GM19397 (cell line): Measurements from ENCODE around the gene NCOA5.

ENCODE experiments used
- ATAC-seq: cut with Tn5 transposase; IDR thresholded peaks from one replicate; pipeline ENCODE4 v1.9.1; 2021; ENCODE audit warnings: mild to moderate bottlenecking, moderate library complexity; ENCODE audit not compliant: unreplicated experiment

The NCOA5 gene

DNA sequence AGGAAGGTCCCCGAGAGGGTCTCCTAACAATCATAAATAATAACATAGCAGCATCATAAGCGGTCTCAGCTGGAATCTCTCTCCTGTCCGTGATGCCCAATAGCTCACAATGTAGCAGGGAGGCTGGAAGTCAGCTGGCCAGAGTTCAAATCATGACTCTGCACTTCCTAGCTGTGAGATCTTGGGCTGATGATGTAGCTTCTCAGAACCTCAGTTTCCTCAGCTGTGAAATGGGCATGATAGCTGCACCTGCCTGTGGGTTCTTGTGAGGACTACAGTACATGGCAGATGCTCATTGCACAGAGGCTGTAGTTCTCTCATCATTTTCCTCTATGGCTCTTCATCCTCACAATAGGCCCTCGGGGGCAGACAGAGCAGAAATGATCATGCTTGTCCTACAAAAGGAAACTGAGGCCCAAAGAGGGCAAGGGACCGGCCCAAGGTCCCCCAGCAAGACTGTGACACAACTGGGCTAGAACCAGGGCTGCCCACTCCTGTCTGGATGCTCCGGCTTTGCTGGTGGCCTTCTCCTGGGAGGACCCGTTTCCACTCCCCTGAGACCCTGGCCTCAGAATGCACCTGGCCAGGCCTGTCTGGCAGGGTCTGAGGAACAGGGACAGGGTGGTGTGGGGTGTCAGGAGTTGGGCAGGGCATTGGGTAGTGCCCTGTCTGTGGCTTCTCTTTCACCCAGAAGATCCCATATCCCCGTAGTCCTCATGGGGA lies 43.0 kb downstream of the NCOA5 start:
- ATAC-seq: no peak

DNA sequence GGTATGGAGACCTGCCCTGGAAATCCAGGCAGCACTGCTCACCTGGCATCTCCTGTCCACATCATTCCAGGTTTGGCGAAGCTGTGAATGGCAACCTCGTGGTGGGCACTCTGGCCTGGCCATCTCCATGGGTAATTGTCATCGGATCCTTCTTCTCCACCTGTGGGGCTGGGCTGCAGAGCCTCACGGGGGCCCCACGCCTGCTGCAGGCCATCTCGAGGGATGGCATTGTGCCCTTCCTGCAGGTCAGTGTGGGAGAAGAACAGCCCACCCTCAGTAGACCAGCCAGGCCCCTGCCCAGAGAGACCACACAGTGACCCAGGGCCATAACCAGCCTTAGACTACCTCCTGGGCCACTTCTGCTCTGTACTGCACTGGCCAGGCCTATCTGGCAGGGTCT lies 44.9 kb downstream of the NCOA5 start:
- no peak for ATAC-seq

DNA sequence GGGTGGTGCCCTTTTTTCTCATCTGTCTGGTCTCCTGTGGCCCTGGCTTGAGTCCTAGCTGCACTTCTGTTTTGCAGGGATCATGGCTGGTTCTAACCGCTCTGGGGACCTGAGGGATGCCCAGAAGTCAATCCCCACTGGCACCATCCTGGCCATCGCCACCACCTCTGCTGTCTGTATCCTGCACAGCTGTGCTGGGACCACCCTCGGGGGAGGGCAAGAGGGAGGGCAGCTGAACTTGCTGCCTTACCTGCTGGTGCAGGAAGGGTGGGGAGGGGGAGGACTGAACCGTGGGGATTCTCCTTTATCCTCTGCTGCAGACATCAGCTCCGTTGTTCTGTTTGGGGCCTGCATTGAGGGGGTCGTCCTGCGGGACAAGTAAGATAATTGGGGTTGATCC lies 46.2 kb downstream of the NCOA5 start:
- ATAC-seq: no peak

DNA sequence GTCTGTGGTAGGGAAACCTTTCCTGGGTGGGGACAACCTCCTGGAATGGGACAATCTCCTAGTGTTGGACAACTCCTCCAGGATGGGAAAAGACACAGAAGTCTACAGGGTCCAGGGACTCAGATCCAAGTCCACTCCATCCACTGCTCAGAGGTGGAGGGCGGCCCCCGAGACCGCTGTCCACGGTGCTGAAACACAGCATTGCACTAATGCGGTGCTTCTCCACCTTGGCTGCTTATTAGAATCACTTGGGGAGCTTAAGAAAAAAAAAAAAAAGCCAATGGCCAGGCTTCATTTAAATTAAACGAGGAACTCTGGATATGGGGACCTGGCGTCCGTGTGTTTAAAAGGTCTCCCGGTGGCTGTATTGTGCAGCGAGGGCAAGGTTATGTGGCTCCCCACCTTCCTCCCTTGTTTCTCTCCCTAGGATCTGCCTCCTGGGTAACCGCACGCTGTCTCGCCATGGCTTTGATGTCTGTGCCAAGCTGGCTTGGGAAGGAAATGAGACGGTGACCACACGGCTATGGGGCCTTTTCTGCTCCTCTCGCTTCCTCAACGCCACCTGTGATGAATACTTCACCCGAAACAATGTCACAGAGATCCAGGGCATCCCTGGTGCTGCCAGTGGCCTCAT lies 48.7 kb downstream of the NCOA5 start:
- no peak for ATAC-seq

DNA sequence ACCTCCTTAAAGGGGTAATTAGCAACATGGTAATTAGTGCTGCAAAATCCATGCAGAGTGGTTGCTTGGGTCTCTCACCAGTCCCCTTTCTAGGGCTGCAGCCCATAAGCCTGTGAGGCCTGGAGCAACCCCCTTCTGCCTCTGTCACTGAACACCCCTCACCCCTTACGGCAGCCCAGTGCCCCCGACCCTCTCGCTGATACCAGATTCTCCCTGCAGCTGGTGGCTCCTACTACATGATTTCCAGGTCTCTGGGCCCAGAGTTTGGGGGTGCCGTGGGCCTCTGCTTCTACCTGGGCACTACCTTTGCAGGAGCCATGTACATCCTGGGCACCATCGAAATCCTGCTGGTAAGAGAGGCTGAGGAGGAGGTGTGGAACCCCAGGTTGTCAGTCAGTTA lies 52.7 kb downstream of the NCOA5 start:
- no peak for ATAC-seq

DNA sequence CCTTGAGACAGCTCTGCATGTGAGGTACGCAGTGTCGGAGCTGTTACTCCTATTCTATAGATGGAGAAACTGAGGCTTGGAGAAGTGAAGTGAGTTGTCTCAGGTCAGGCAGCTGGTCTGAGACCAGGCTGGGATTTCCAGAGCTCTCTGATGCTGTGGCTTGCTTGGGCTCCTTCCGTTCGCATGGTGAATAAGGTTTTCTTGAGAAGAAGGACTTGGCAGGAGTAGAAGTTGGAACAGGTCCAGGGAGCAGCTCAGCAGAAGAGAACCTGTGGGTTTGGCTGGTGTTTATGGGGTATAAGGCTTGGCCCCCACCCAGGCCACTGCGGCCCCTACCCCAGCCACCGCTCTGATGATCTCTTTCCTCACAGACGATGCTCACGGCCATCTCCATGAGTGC lies 53.4 kb downstream of the NCOA5 start:
- ATAC-seq: no peak

DNA sequence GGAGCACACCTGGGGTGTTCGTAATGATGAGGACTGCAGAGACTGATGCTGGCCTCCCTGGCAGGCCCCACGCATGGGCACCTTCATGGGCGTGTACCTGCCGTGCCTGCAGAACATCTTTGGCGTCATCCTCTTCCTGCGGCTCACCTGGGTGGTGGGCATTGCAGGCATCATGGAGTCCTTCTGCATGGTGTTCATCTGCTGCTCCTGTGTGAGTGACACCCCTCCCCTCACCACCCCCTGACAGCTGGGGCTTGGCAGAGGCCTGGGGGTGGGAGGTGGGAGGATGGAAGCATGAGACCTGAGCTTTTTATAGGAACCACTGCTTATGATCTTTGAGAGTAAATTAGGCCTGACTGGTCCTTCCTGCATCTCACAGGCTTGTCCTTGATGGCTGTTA lies 54.0 kb downstream of the NCOA5 start:
- no peak for ATAC-seq

DNA sequence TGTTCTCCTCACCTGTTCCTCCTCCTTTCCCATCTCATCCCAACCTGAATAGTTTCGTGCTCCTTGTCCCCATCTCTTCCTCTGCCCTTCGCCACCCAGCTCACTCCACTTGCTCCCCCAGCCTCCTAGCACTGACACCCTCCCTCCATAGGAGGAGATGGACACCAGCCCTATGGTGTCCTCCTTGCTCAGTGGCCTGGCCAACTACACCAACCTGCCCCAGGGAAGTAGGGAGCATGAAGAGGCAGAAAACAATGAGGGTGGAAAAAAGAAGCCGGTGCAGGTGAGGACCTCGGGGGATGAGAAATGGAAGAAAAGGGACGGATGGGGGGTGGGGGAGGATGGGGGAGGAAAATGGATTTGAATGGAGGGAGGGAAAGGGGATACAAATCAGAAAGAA lies 54.5 kb downstream of the NCOA5 start:
- ATAC-seq: no peak

DNA sequence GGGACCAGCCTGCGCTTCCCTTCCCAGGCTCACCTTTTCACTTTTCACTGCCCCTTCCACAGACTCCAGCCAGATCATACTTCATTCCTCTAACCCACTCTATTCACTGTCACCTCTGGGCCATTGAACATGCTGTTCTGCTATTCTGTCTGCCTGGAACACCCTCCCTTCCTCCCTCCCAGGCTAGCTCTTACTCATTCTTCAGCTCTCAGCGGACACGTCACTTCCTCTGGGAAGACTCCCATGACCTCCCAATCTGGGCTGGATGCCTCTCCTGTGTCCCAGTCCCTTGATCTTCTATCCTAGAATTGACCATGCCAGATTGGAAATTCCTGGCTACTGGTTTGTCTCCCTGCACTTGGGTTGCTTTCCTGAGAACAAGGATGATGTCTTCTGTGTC lies 55.7 kb downstream of the NCOA5 start:
- ATAC-seq: no peak

DNA sequence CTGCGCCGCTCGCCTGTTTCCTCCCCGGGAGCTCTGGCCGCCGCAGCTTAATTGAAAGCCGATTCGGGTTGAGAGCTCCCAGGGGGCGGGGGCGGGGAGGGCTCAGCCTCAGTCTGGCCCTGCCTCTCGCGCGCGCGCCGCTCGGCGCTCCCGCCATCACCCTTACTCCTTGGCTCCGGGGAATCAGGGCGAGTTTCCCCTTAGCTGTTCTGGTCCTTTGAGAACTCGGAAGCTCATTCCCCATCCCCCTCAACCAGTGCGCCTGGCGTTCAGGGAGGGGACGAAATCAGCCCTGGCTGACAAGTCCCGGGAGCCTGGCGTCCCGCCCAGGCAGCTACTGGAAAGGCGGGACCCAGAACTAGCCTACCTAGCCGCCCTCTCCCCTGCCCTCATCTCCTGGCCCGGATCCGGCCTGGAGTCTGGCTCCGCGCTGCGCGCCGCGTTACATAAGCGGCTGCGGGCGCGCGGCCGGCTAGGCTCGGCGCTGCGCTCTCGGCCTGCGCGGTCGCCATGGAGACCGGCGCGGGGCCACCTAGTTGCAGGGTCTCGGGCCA lies 58.0 kb downstream of the NCOA5 start:
- ATAC-seq: no peak

DNA sequence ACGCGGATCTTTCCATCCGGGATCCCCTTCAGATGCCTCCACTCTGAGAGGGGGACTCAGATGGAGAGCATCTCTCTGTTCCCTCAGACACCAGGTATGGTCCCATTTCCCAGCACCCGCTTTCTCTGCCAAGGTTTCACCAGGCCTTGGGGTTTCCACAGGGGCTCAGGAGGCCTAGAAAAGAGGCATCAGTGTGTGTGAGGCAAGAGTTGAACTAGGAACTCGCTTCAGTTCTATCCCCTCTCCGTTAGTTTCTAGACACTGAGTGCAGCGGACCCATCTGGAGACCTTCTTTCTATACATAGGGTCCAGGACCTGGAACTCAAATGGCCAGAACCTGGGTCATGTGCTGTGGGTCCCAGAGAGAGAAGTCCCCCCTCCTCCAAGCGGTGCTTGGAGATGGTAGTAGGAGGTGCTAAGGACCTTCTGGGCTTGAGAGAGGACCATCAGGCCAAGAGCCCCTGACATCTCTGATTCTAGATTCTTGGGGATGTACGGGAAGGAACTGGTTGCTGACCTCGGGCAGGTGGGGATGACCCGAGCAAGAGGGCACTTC lies 58.7 kb downstream of the NCOA5 start:
- ATAC-seq: no peak

DNA sequence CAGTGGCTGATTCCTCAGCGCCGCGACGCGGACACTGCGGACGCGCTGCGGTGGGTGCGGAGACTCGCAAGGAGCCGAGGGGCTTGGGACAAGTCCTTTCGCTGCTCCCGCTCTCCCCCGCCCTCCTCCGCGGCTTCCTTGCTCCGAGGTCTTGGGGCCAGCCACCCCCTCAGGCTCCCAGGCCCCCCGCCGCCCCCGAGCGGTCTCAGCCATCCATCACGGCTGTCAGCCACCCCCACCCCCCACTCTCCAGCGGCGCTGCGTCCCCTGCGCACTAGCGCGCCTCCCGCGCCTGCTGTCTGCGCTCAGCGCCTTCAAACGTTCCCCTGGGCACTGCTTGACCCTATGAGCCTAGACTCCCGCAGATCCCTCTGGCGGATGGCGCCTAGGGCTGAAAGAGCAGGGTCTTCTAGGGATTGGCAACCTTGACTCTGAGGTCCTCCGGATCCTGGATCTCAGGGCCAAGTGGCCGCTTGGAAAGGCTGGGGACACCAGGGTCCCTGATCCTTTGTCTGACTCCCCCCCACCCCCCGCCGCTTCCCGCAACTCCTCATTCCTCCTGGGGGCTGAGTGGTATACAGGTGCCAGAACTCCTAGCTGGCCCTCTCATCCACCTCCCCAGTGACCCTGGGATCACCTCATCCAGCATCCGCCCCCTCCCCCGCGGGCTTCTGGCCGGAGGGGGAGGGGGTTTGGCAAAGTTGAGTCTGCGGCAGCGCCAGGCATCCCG lies 59.3 kb downstream of the NCOA5 start:
- no peak for ATAC-seq

DNA sequence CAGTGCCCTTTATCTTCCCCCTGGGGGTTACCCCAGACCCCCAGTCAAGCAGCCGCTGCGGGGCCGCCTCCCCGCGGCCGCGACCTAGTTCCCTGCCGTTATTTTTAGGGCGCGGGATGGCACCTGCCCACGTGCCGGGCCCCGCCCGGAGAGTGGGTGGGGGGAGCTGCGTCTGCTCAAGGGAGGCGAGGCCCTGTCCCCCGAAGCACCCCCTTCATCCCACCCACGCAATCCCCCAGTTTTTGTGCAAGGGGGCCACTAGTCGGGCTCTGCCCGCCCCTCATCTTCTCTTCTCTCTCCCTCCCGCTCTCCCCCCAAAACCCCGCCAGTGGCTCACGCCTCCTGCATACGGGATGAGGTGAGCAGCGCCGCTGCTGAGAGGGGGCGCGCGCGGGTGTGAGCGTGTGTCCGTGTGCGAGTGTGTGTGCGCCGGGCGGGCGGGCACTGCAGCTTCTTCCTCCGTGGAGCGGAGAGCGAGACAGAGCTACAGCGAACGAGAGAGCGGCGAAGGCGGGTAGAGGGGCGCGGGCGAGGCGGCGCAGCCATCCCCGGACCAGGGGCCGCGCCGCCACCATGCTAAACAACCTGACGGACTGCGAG lies 60.9 kb downstream of the NCOA5 start, which contains the start of gene SLC12A5:
SLC12A5 (plus strand) TSS at position 444 of the 600 bp plus-strand sequence; CDS start at position 574, 130 bp downstream.
- no peak for ATAC-seq

DNA sequence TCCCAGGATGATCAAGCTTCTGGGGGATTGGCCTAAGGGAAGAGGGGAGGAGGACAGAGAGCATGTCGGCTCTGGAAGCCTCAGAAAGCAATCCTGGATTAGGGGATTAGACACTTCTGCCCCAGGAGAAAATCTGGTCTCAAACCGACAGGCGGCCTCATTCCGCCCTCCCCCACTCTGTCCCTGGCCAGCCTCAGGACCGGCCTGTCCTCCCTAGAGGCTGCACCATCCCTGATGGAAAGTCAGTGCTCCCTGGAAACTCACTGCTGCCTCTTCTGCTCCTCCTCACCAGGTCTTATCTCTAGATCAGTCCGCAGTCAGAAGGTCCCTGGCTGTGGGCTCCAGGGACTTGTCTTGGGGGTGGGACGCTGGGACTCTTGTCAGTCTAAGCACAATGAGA lies 61.7 kb downstream of the NCOA5 start:
- ATAC-seq: no peak

DNA sequence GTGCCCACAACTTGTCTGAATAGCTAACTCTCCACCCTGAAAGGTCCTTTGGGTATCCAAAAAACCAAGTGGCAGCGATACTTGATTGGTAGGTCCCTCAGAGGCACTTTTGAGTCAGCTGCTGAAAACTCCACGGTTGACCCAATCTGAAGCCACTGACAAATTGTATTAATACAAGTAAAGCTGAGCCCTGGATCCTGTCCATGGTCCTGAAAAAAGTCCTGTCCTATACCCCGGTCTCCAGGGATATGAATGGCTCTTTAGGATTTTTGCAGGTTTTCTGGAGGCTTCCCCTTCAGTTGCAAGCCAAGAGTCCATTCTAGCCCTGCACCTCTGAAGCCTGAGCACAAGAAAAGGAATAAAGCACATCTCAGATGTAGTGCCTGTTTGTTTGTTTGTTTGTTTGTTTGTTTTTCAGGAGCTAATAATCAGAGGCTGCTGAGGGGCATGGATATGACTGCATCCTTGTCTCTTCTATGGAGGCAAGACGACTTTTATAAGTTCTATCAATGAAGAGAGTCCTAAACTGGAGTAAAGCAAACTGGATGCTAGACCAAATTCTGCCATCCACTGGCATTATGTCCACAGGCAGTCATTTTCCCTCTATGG lies 62.4 kb downstream of the NCOA5 start:
- ATAC-seq: no peak

DNA sequence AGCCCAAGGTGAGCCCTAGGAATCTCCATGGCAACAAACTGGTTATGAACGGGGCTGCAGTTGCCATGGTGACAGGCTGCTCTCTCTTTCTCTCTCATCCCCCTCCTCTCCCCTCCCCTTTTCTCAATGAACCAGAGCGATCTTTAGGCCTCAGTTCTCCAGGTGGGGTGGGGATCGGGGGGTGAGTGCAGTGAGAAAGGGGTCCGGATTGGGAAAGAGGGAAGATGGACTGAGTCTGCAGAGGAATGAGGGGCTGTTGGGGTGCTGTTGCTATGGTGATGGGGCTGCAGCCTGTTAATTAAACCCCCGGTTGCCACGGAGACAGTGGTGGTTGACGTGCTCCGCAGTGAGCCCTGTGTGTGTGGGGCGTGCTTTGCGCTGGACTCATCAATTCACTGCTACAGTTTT lies 64.4 kb downstream of the NCOA5 start:
- ATAC-seq: no peak

DNA sequence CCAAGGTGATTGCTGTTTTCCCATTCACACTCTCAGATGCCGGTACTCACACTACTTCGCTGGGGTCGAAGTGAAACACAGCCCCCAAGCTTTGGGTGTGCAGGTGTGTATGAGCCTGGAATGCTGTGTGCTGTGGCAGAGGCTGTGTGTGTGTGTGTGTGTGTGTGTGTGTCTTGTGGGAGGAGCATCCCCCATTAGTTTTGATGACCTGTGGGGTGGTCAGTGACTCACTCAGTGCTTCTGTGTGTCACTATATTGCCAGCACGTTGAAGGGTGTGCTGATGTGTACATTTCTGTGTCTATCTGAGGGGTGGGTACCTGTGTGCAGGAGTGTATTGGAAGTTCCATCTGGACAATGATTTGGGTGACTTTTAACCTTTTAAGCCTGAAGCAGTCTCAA lies 65.8 kb downstream of the NCOA5 start:
- no peak for ATAC-seq

DNA sequence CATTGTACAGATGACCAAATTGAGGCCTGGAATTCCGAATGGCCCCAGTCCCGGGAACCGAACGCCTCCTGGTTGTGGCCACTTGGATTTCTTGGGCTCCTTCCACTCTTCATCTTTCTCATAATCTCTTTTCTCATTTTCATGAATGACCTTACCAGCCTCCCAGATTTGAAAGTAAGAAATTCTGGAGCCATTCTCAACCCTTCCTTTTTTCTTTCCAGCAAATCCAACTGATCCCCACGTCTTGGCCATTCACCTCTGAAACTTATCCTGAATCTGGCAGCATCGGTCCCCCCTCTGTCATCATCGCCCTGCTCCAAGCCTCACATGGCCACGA lies 66.6 kb downstream of the NCOA5 start:
- ATAC-seq: no peak

DNA sequence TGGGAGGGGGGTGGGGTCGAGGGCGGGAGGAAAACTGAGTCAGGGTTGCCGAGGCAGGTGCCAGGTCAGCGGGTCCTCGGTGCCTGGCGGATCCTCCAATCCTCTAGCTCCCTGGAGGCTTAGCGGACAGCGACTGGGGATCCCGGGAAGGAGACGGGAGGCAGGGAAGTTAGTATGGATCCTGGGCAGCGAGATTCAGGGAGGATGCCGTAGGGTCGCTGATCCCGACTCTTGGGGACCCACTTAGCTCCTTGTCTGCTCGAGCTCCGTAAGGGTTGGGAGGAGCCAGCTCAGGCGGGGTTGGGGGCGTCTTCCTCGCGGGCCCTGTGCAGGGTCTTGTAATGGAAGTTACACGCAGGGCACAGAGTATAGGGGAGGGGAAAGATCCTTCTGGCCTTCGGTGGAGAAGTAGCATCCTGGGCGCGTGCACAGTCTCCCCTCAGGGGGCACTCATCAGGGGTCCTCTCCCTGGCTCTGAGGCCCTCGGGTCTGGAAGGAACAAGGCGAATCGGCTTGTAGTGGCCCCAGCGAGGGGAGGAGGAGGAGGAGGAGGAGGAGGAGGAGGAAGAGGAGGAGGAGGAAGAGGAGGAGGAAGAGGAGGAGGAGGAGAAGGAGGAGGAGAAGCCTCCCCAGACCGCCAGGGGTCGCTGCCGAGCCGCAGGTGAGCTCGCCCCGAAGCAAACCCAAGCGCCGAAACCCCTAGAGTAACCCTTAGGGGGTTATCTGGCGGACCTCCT lies 67.2 kb downstream of the NCOA5 start:
- ATAC-seq: no peak
